ENCODE data around the gene ZNF408.
"Not testable (repeated sequence)": the region's sequence is repeated elsewhere in the genome, so short reads cannot be mapped to it uniquely, and the experiment has no call there.

The ZNF408 gene

GRCh38 chr11:46700241-46701077 is at the start of gene ZNF408, which contains the start of gene ARHGAP1:
Gene ZNF408 (plus strand): TSS chr11:46701031. CDS start chr11:46701048, 17 bp downstream.
Gene ARHGAP1 (minus strand): TSS chr11:46700619. CDS start chr11:46696107, 4,512 bp downstream.
- ATAC-seq (peak; percentile 94), DNase-seq (peak; percentile 98 to 99)
- peak within 1 kb of the TSS; percentile 93 to 98 for H3K4me3 Mint-ChIP-seq
- peak within 1 kb of the TSS; percentile 98 for H3K27ac Mint-ChIP-seq
- H3K27me3 Mint-ChIP-seq: no peaks in the 10 kb centered on the region
- H3K4me1 Mint-ChIP-seq: peaks cover 51% of the 10 kb centered on the region
- H3K9me3 Mint-ChIP-seq: no peaks in the 10 kb centered on the region

GRCh38 chr11:46655631-46656030 is 45.2 kb upstream of the ZNF408 start:
- Mint-ChIP-seq H3K27me3 (no peaks in the 10 kb centered on the region), H3K4me3 (no peak overlapping the region), H3K9me3 (no peaks in the 10 kb centered on the region), H3K27ac (no peak overlapping the region), H3K4me1 (no peaks in the 10 kb centered on the region)
- DNase-seq (no peak), ATAC-seq (no peak)

- Mint-ChIP-seq H3K27me3 (no peaks in the 10 kb centered on the region), H3K4me3 (no peak overlapping the region), H3K9me3 (no peaks in the 10 kb centered on the region), H3K4me1 (no peaks in the 10 kb centered on the region), H3K27ac (no peak overlapping the region)
- no peak for ATAC-seq
- no peak for DNase-seq
Measured at GRCh38 chr11:46657186-46657585, 43.6 kb upstream of the ZNF408 start.

GRCh38 chr11:46658259-46658658 is 42.6 kb upstream of the ZNF408 start:
- Mint-ChIP-seq H3K4me1 (no peaks in the 10 kb centered on the region), H3K9me3 (no peaks in the 10 kb centered on the region), H3K27ac (peak overlapping the region in 1 of 2 donors; percentile 76), H3K27me3 (no peaks in the 10 kb centered on the region), H3K4me3 (no peak overlapping the region)
- DNase-seq (no peak), ATAC-seq (no peak)

GRCh38 chr11:46659908-46660307 is 40.9 kb upstream of the ZNF408 start:
- H3K4me1 Mint-ChIP-seq: no peaks in the 10 kb centered on the region
- DNase-seq (no peak), ATAC-seq (no peak)
- H3K27me3 Mint-ChIP-seq: no peaks in the 10 kb centered on the region
- H3K27ac Mint-ChIP-seq: no peak overlapping the region
- no peak overlapping the region for H3K4me3 Mint-ChIP-seq
- no peaks in the 10 kb centered on the region for H3K9me3 Mint-ChIP-seq

- H3K27me3 Mint-ChIP-seq: no peaks in the 10 kb centered on the region
- no peak overlapping the region for H3K4me3 Mint-ChIP-seq
- no peaks in the 10 kb centered on the region for H3K4me1 Mint-ChIP-seq
- H3K9me3 Mint-ChIP-seq: no peaks in the 10 kb centered on the region
- H3K27ac Mint-ChIP-seq: no peak overlapping the region
- ATAC-seq (no peak), DNase-seq (no peak)
Measured at GRCh38 chr11:46661836-46662235, 39.0 kb upstream of the ZNF408 start.

- Mint-ChIP-seq H3K4me1 (no peaks in the 10 kb centered on the region), H3K27ac (no peak overlapping the region), H3K9me3 (no peaks in the 10 kb centered on the region), H3K4me3 (no peak overlapping the region), H3K27me3 (no peaks in the 10 kb centered on the region)
- ATAC-seq (no peak), DNase-seq (no peak)
Measured at GRCh38 chr11:46662366-46662765, 38.5 kb upstream of the ZNF408 start.

- Mint-ChIP-seq H3K4me1 (no peaks in the 10 kb centered on the region), H3K27ac (peak overlapping the region in 1 of 2 donors; percentile 69), H3K4me3 (no peak overlapping the region), H3K27me3 (no peaks in the 10 kb centered on the region), H3K9me3 (no peaks in the 10 kb centered on the region)
- ATAC-seq (no peak), DNase-seq (no peak)
Measured at GRCh38 chr11:46663277-46663940, 37.4 kb upstream of the ZNF408 start.

- ATAC-seq: no peak
- no peak for DNase-seq
- no peak overlapping the region for H3K27ac Mint-ChIP-seq
- peaks cover 4% of the 10 kb centered on the region for H3K4me1 Mint-ChIP-seq
- no peaks in the 10 kb centered on the region for H3K27me3 Mint-ChIP-seq
- no peaks in the 10 kb centered on the region for H3K9me3 Mint-ChIP-seq
- H3K4me3 Mint-ChIP-seq: no peak overlapping the region
Measured at GRCh38 chr11:46664612-46665011, 36.2 kb upstream of the ZNF408 start.

- H3K4me1 Mint-ChIP-seq: peaks cover 11% of the 10 kb centered on the region
Measured at GRCh38 chr11:46665356-46665755, 35.5 kb upstream of the ZNF408 start.

GRCh38 chr11:46666516-46666915 is 34.3 kb upstream of the ZNF408 start:
- Mint-ChIP-seq H3K4me3 (no peak overlapping the region), H3K9me3 (no peaks in the 10 kb centered on the region), H3K4me1 (peaks cover 23% of the 10 kb centered on the region), H3K27me3 (no peaks in the 10 kb centered on the region), H3K27ac (peak overlapping the region; percentile 19 to 21)
- no peak for DNase-seq
- ATAC-seq: no peak

More at GRCh38 chr11:46665356-46665755, 35.5 kb upstream of the ZNF408 start:
- Mint-ChIP-seq H3K4me3 (no peak overlapping the region), H3K27ac (no peak overlapping the region), H3K9me3 (no peaks in the 10 kb centered on the region), H3K27me3 (no peaks in the 10 kb centered on the region)
- DNase-seq (no peak), ATAC-seq (no peak)

GRCh38 chr11:46667043-46667481 is 33.8 kb upstream of the ZNF408 start:
- ATAC-seq: no peak
- Mint-ChIP-seq H3K27ac (peak overlapping the region in 1 of 2 donors; percentile 19), H3K4me3 (no peak overlapping the region), H3K9me3 (no peaks in the 10 kb centered on the region), H3K27me3 (no peaks in the 10 kb centered on the region), H3K4me1 (peaks cover 28% of the 10 kb centered on the region)
- DNase-seq: no peak

GRCh38 chr11:46668480-46669085 is 32.2 kb upstream of the ZNF408 start:
- Mint-ChIP-seq H3K4me3 (no peak overlapping the region), H3K27ac (no peak overlapping the region), H3K9me3 (no peaks in the 10 kb centered on the region), H3K27me3 (no peaks in the 10 kb centered on the region), H3K4me1 (peaks cover 43% of the 10 kb centered on the region)
- DNase-seq (no peak), ATAC-seq (no peak)

GRCh38 chr11:46669711-46670139 is 31.1 kb upstream of the ZNF408 start:
- peaks cover 55% of the 10 kb centered on the region for H3K4me1 Mint-ChIP-seq
- ATAC-seq: no peak
- H3K27me3 Mint-ChIP-seq: no peaks in the 10 kb centered on the region
- H3K4me3 Mint-ChIP-seq: no peak overlapping the region
- H3K27ac Mint-ChIP-seq: peak overlapping the region; percentile 29 to 31
- H3K9me3 Mint-ChIP-seq: no peaks in the 10 kb centered on the region
- DNase-seq: no peak

GRCh38 chr11:46670521-46670920 is 30.3 kb upstream of the ZNF408 start:
- not testable (repeated sequence) for H3K9me3 Mint-ChIP-seq, ATAC-seq, H3K27me3 Mint-ChIP-seq, H3K27ac Mint-ChIP-seq, DNase-seq
- Mint-ChIP-seq H3K4me3 (peak overlapping the region in 1 of 2 donors; percentile 35), H3K4me1 (peaks cover 63% of the 10 kb centered on the region)

GRCh38 chr11:46671958-46672315 is 28.9 kb upstream of the ZNF408 start:
- Mint-ChIP-seq H3K27me3 (no peaks in the 10 kb centered on the region), H3K4me1 (peaks cover 74% of the 10 kb centered on the region), H3K9me3 (no peaks in the 10 kb centered on the region), H3K27ac (peak overlapping the region; percentile 54 to 95), H3K4me3 (peak overlapping the region in 1 of 2 donors; percentile 34)
- DNase-seq (no peak), ATAC-seq (no peak)
